HTR-8/SVneo (cell line): ENCODE data around the gene PDE3B.
"Not testable (repeated sequence)": the region's sequence is repeated elsewhere in the genome, so short reads cannot be mapped to it uniquely, and the experiment has no call there.

Experiments
- DNase-seq: peaks from one replicate; pipeline ENCODE4 v3.0.0; 2011; ENCODE audit warnings: low spot score, mixed read lengths; ENCODE audit not compliant: insufficient read length
- FAIRE-seq: peaks from 2 replicates; lab custom pipeline; 2011; peaks lifted over from hg19 to GRCh38; lab: Jason Lieb, UNC

PDE3B gene

GRCh38 chr11:14784230-14784629 lies 140.6 kb downstream of the PDE3B start:
- FAIRE-seq (no peak), DNase-seq (no peak)

DNA sequence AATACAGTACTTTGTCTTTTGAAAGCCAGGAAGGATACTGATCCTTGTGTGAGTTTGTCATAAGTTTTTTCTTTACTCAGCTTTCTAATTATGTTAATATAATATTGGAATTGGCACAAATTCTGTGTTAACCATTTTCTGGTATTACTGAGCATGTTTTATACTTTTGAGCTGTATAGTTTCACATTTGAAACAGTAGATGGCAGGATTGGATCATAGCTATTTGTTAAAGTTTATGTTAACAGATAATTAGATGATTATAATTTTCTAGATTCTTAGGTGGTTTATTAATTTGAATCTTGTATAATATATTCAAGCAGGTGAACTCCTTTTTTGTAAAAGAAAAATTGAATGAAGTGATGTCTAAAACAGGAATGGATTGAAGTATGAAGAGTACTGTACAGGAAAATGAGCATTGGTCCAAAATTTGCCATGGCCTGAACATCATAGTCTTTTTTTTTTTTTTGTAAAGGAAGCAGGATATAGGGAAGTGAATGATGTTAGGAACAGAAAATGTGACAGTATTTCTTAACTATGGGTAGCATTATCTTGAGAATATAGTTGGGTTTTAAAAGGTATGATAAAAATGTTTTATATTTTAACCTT lies 146.4 kb downstream of the PDE3B start:
- FAIRE-seq (no peak), DNase-seq (no peak)

DNA sequence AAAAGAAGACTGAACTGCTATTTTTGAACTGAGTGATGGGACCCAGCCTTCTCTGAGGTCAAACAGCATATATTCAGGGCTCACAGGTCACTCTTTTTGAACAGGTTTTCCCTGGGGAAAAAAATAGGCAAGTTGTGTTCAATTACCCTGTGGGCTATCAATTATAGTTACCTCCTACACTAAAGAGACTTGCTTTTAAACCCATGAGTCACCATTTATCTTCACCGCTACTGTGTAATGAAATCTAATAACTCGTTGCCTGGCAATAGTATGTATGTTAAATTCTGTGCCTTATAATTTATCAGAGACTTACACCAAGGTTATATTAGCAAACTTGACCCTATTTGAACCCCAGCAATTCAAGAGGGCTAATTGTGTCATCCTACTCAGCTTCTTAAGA lies 149.9 kb downstream of the PDE3B start:
- DNase-seq (no peak), FAIRE-seq (no peak)

DNA sequence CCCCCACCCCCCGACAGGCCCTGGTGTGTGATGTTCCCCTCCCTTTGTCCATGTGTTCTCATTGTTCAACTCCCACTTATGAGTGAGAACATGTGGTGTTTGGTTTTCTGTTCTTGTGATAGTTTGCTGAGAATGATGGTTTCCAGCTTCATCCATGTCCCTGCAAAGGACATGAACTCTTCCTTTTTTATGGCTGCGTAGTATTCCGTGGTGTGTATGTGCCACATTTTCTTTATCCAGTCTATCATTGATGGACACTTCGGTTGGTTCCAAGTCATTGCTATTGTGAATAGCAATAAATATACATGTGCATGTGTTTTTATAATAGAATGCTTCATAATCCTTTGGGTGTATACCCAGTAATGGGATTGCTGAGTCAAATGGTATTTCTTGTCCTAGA lies 152.4 kb downstream of the PDE3B start:
- not testable (repeated sequence) for FAIRE-seq, DNase-seq

DNA sequence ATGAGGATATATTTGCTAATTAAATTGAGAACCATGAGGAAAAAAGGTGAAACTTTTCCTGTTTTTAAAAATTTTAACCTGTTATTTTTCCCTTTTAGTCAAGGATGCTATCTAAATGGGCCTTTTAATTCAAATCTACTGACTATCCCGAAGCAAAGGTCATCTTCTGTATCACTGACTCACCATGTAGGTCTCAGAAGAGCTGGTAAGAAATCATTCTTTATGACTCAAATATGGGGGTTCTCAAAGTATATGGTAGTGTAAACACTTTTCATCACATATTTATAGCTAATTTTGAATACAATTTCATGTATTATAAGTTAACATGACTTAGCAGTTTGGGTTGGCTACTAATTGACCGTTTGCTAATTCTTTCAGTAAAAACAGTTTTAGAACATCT lies 160.2 kb downstream of the PDE3B start:
- no peak for FAIRE-seq
- DNase-seq: no peak

DNA sequence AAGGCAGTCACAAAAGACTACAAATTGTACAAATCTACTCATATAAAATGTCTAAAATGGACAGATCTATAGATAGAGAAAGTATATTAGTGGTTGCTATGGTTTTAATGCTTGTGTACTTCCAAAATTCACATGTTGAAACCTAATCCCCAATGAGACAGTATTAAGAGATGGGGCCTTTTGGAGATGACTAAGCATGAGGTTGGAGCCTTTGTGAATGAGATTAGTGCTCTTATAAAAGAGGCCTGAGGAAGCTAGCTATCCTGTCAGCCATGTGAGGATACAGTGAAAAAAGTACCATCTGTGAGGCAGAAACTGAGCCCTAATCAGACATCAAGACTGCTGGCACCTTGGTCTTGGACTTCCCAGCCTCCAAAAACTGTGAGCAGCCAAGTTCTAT lies 165.9 kb downstream of the PDE3B start:
- no peak for FAIRE-seq
- DNase-seq: no peak

DNA sequence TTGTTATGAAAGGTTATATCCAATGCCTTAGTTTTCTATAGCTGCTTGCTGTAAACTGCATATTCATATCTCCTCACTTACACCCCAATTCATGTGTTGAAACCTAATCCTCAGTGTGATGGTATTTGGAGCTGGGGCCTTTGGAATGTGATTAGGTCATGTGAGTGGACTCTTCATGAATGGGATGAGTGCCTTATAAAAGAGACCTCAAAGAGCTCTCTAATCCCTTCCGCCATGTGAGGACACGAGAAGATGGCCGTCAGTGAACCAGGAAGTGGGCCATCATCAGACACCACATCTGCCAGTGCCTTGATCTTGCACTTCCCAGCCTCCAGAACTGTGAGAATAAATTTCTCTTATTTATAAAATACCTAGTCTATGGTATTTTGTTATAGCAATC lies 169.2 kb downstream of the PDE3B start:
- DNase-seq: no peak

GRCh38 chr11:14813516-14813915 lies 169.9 kb downstream of the PDE3B start:
- FAIRE-seq (no peak), DNase-seq (no peak)

More for the DNA sequence above, 169.2 kb downstream of the PDE3B start:
- no peak for FAIRE-seq

DNA sequence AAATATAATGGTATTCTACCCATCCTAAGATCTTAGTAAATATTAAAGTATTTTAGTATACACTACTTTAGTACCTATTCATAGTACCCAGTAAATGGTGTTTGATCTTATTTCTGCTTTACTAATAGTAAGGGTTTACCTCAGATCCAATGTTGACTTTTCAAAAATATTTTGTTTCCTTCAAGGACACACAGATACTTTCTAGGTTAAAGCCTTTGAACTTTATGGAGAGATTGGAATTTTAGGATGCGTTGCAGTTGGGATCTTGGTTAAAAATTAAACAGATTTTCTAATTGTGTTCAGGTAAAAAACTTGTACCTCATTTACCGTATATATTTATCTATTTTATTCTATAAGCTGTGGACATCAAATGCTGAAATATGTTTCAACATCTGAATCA lies 175.2 kb downstream of the PDE3B start:
- no peak for DNase-seq
- no peak for FAIRE-seq

GRCh38 chr11:14819596-14819995 lies 176.0 kb downstream of the PDE3B start:
- FAIRE-seq (no peak), DNase-seq (no peak)

DNA sequence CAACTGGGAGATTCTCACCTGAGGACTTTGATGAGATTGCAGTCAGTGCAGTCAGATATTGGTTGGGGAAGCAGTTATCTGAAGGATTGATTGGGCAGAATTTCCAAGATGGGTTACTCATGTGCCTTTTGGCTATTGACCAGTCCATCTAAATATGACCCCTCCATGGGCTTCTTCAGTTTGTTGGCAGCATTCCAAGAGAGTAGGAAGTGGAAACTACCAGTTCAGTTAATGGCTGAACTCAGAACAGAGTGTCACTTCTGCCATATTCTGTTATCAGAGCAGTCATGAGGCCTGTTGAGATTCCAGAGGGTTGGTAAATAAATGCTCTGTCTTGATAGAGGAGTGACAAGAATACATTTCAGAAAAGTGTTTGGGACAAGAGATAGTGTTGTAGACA lies 177.4 kb downstream of the PDE3B start:
- no peak for FAIRE-seq
- no peak for DNase-seq

DNA sequence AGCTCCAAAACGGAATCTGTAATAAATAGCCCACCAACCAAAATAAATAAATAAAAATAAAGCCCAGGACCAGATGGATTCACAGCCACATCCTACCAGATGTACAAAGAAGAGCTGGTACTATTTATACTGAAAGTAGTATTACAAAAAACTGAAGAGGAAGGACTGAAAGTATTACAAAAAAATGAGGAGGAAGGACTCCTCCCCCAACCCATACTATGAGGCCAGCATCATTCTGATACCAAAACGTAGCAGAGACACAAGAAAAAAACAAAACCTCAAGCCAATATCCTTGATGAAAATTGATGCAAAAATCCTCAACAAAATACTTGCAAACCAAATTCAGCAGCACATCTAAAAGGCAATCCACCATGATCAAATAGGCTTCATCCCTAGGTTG lies 183.0 kb downstream of the PDE3B start:
- FAIRE-seq: no peak

GRCh38 chr11:14835496-14836492 lies 192.2 kb downstream of the PDE3B start:
- DNase-seq: no peak

More for the DNA sequence above, 183.0 kb downstream of the PDE3B start:
- no peak for DNase-seq

GRCh38 chr11:14842002-14842401 lies 198.4 kb downstream of the PDE3B start:
- no peak for DNase-seq
- FAIRE-seq: no peak

More at GRCh38 chr11:14835496-14836492, 192.2 kb downstream of the PDE3B start:
- FAIRE-seq: no peak

DNA sequence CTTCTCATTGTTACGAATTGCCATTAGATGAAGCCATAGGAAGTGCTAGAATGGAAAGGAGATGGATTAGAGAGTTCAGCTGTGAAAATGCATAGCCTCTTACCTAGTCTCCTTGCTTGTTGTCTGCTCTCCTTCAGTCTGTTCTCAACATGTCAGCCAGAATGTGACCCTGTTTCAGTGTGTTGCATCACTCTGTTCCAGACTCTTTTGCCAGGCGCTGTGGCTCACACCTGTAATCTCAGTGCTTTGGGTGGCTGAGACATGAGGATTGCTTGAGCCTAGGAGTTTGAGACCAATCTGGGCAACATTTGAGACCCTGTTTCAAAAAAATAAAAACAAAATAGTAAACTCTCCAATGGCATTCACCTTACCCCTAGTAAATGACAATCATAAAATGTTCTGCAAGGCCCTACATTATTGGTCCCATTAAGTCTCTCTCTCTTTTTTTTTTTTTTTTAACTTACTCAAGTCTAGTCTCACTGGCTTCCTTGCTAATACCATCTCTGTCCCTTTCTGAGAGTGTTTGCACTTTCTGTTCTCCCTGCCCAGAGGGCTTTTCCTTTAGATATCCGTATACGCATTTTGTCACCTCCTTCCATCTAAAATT lies 209.1 kb downstream of the PDE3B start:
- DNase-seq (no peak), FAIRE-seq (no peak)

DNA sequence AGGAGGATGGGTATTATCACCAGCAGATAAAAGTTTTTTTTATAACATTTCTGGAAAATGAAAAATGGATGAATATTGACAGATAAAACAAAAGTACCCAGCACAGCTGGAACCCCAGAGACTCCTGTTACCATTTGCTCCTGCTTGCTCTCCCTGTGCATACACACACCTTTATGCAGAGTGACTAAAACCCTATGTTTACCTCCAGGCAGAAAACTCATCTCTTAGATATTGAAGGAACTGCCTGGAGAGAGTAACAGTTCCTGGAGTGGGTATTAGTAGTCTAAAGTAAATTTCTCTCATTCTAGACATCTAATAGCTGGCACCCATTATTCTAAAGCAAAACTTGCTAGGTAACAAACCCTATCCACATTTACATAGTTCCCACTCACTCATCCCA lies 210.5 kb downstream of the PDE3B start:
- DNase-seq (no peak), FAIRE-seq (no peak)

DNA sequence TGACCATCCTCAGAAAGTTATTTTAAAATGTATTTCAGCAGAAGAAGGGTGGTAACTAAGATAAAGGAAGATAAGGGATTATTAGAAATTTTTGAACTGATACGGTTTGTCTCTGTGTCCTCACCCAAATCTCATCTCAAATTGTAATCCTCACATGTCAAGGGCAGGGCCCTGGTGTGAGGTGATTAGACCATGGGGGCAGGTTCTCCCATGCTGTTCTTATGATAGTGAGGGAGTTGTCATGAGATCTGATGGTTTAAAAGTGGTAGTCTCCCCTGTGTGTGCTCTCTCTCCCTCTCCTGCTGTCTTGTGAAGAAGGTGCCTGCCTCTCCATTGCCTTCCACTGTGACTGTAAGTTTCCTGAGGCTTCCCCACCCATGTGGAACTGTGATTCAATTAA lies 212.3 kb downstream of the PDE3B start:
- FAIRE-seq: no peak
- DNase-seq: no peak

DNA sequence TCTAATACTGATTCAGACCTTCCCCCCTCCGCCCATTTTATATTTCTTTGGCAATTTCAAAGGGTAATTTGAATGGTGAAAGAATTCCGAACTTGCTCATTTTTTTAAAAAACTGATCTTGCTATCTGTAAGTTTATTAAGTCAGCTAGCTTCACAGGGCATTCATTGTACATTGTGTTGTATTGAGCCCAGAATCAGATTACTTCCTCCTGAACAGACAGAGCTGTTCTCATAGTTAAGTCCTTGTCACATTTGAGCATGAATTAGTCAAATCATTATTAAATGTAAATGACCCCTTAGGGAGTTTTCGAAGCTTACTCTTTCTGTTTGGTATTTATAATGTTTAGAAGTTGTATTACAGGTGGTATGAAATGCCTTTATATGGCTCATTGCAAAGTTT lies 214.0 kb downstream of the PDE3B start:
- DNase-seq (no peak), FAIRE-seq (no peak)

GRCh38 chr11:14858404-14858803 lies 214.8 kb downstream of the PDE3B start:
- DNase-seq: no peak
- FAIRE-seq: no peak

GRCh38 chr11:14860511-14860910 lies 216.9 kb downstream of the PDE3B start:
- FAIRE-seq: no peak
- no peak for DNase-seq

- no peak for DNase-seq
- no peak for FAIRE-seq
Measured at GRCh38 chr11:14861680-14862079, 218.1 kb downstream of the PDE3B start.
